ENCODE results near the gene RWDD3.

Gene RWDD3

GRCh38 chr1:95286479-95286878, 52.5 kb downstream of the RWDD3 start:
- no peak for DNase-seq

- no peak for DNase-seq
Measured at GRCh38 chr1:95287081-95287480, 53.1 kb downstream of the RWDD3 start.

DNA sequence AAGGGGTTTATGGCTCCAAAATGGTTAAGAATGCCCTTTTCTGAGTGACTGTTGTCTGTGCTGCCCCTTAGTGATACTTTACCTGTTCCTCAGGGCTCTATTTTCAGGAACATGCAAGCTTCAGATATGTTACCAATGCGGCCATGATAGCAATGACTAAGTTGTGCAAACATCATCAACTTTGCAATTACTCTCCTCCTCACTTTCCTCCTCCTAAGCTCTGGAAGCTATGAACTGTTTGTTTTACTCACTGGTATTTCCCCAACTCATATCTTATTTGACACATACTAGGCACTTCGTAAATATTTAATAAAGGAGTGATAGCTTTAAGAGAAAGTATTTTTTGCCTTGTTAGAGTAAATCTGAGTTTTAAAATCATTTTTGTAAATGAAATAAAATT, 53.8 kb downstream of the RWDD3 start:
- DNase-seq = no peak
